Testis (tissue), 3 donors: ENCODE data around the gene CRADD. TPM values are rescaled to one million over a fixed set of nuclear protein-coding genes. Genes with fewer than 3 reads are reported as not detected.

Source experiments
- DNase-seq: peaks from one replicate; pipeline ENCODE4 v3.0.0-alpha.2; 2019
- H3K27ac ChIP-seq, 2 donors: fragments of 200-600 bp; sonication (generic); one replicate each; pipeline ENCODE4 v1.5.1; 2019
- H3K27me3 ChIP-seq: fragments of 200-600 bp; sonication (generic); one replicate; pipeline ENCODE4 v1.5.1; 2019
- H3K36me3 ChIP-seq: fragments of 200-600 bp; sonication (generic); one replicate; pipeline ENCODE4 v1.5.1; 2017; ENCODE audit warnings: low read depth; ENCODE audit errors: missing control alignments
- H3K4me1 ChIP-seq: fragments of 200-600 bp; sonication (generic); one replicate; pipeline ENCODE4 v1.5.1; 2019
- H3K4me3 ChIP-seq, 2 donors: fragments of 200-600 bp; sonication (generic); one replicate each; pipeline ENCODE4 v1.5.1; 2017 to 2019
- H3K9me3 ChIP-seq: fragments of 200-600 bp; sonication (generic); one replicate; pipeline ENCODE4 v1.5.1; 2017
- CTCF ChIP-seq, 3 experiments: fragments of 450-650 bp in 2 of 3; fragments of 200-600 bp in 1 of 3; sonication (generic) in 1 of 3; IDR thresholded peaks; one replicate each; pipeline ENCODE4 v1.5.1; 2016 to 2019; ENCODE audit warnings: antibody characterized with exemption in 3 of 3, mild to moderate bottlenecking in 2 of 3, moderate library complexity in 1 of 3
- POLR2A ChIP-seq: fragments of 450-650 bp; IDR thresholded peaks from one replicate; pipeline ENCODE4 v1.6.1; 2017; ENCODE audit warnings: antibody characterized with exemption, mild to moderate bottlenecking, moderate library complexity
- WGBS, 2 donors: methylation state at CpG; one replicate each; pipeline ENCODE4 v1.1.5; 2018; 5-methylcytosine and 5-hydroxymethylcytosine counted together
- intact Hi-C: fragments of 100-400 bp; cut with DNase I; formaldehyde crosslinking; loops from one replicate; pipeline ENCODE4 v1.15.1; 2023; ENCODE audit warnings: low total_unique reads
- polyA plus RNA-seq: library from polyadenylated mRNA; stranded (reverse); fragments of 350-450 nt; fragmentation: Illumina TruSeq; extraction: RNeasy Lipid Tissue Mini Kit (QIAGEN cat#74804); gene quantifications from one replicate; pipeline ENCODE4 v1.2.3, GENCODE V29; 2014; ENCODE audit warnings: low read depth, low replicate concordance; ENCODE audit not compliant: insufficient read depth
- total RNA-seq, 2 donors: library from RNA; depleted of rRNA; stranded (reverse); fragments of >200 nt; gene quantifications; one replicate each; pipeline ENCODE4 v1.2.3, GENCODE V29; 2016

CRADD gene
- total and polyA plus RNA-seq, 3 donors from 2014 or later, result 43.2 to 53.0 (median 46.0) TPM

DNA sequence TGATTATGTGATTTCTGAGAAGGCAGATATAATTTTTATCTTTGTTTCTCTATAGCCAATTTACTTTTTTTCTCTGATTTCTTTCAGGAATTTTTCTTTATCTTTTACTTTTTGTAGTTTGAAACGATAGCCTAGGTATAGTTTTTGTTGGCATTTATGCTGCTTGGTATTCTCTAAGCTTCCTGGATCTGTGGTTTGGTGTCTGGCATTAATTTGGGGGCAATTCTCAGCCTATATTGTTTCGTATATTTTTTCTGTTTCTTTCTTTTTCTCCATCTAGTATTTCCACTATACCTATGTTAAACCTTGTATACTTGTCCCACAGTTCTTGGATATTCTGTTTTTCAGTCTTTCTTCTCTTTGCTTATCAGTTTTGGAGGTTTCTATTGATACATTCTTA, 45.0 kb downstream of the CRADD start:
- WGBS, 2 donors, result 87 to 93% methylated on average over 2 of the region's 2 CpGs
- Histone ChIP-seq H3K9me3 (no peaks in the 10 kb centered on the region), H3K4me3 (no peak overlapping the region), H3K27me3 (no peaks in the 10 kb centered on the region), H3K27ac (no peak overlapping the region), H3K4me1 (peaks cover 6% of the 10 kb centered on the region), H3K36me3 (no peaks in the 10 kb centered on the region)
- intact Hi-C loops, result no loop called here
- no peak for TF ChIP-seq POLR2A
- no peak for TF ChIP-seq CTCF (IDR thresholded peaks at IDR 0.05)
- DNase-seq, result no peak

- no peaks in the 10 kb centered on the region for H3K9me3 ChIP-seq
- no peaks in the 10 kb centered on the region for H3K36me3 ChIP-seq
- no peak for TF ChIP-seq CTCF (IDR thresholded peaks at IDR 0.05)
- TF ChIP-seq POLR2A, result no peak
- H3K27ac ChIP-seq, result no peak overlapping the region
- no peak overlapping the region for H3K4me3 ChIP-seq
- WGBS, 2 donors, result 88 to 94% methylated on average over 4 of the region's 4 CpGs
- no peak for DNase-seq
- H3K4me1 ChIP-seq, result peaks cover 6% of the 10 kb centered on the region
- no peaks in the 10 kb centered on the region for H3K27me3 ChIP-seq
- intact Hi-C loops, result no loop called here
Measured at GRCh38 chr12:93722835-93723567, 45.8 kb downstream of the CRADD start.

- H3K27me3 ChIP-seq, result no peaks in the 10 kb centered on the region
- H3K4me1 ChIP-seq, result peaks cover 6% of the 10 kb centered on the region
- H3K27ac ChIP-seq, result no peak overlapping the region
- TF ChIP-seq CTCF (IDR thresholded peaks at IDR 0.05), result no peak
- no peak for TF ChIP-seq POLR2A
- no peaks in the 10 kb centered on the region for H3K9me3 ChIP-seq
- 96 to 98% methylated on average over 4 of the region's 4 CpGs for WGBS, 2 donors
- H3K4me3 ChIP-seq, result no peak overlapping the region
- DNase-seq, result no peak
- intact Hi-C loops, result no loop called here
- H3K36me3 ChIP-seq, result no peaks in the 10 kb centered on the region
Measured at GRCh38 chr12:93723568-93723930, 46.4 kb downstream of the CRADD start.

GRCh38 chr12:93725531-93725930, 48.4 kb downstream of the CRADD start:
- DNase-seq, result no peak
- Histone ChIP-seq H3K4me3 (no peak overlapping the region), H3K36me3 (no peaks in the 10 kb centered on the region), H3K27me3 (no peaks in the 10 kb centered on the region), H3K9me3 (no peaks in the 10 kb centered on the region), H3K27ac (no peak overlapping the region), H3K4me1 (peaks cover 6% of the 10 kb centered on the region)
- TF ChIP-seq CTCF (IDR thresholded peaks at IDR 0.05), result no peak
- no peak for TF ChIP-seq POLR2A
- intact Hi-C loops, result no loop called here

GRCh38 chr12:93727195-93727811, 50.1 kb downstream of the CRADD start:
- H3K4me1 ChIP-seq, result peaks cover 6% of the 10 kb centered on the region
- 53 to 54% methylated on average over 3 of the region's 3 CpGs for WGBS, 2 donors

More at GRCh38 chr12:93727195-93727811, 50.1 kb downstream of the CRADD start:
- no peak for TF ChIP-seq CTCF (IDR thresholded peaks at IDR 0.05)
- no peak for TF ChIP-seq POLR2A
- H3K36me3 ChIP-seq, result no peaks in the 10 kb centered on the region
- DNase-seq, result no peak
- intact Hi-C loops, result no loop called here
- no peaks in the 10 kb centered on the region for H3K9me3 ChIP-seq
- H3K27me3 ChIP-seq, result no peaks in the 10 kb centered on the region
- H3K4me3 ChIP-seq, result no peak overlapping the region
- peak overlapping the region; percentile 50 to 82 for H3K27ac ChIP-seq
